Right atrium auricular region (tissue), 2 donors: ENCODE measurements around the gene PRDM12. TPM values are rescaled to one million over a fixed set of nuclear protein-coding genes. Genes with fewer than 3 reads are reported as not detected.

Experiments used
- DNase-seq: peaks from one replicate; pipeline ENCODE4 v3.0.0-alpha.2; 2019; ENCODE audit warnings: low spot score
- H3K27ac ChIP-seq, 2 donors: fragments of 200-600 bp; sonication (generic); 1 replicate in 1 of 2; 2 replicates in 1 of 2; pipeline ENCODE4 v1.5.1; 2016 to 2019
- H3K27me3 ChIP-seq, 2 donors: fragments of 200-600 bp; sonication (generic); one replicate each; pipeline versions ENCODE4 v1.5.1 to v1.6.0; 2017 to 2019
- H3K36me3 ChIP-seq: fragments of 200-600 bp; sonication (generic); one replicate; pipeline ENCODE4 v1.5.1; 2016
- H3K4me1 ChIP-seq, 2 donors: fragments of 200-600 bp; sonication (generic); one replicate each; pipeline versions ENCODE4 v1.5.1 to v1.6.0; 2017 to 2019
- H3K4me3 ChIP-seq, 2 donors: fragments of 200-600 bp; sonication (generic); 1 replicate in 1 of 2; 2 replicates in 1 of 2; pipeline ENCODE4 v1.5.1; 2017 to 2019; ENCODE audit warnings: mild to moderate bottlenecking in 1 of 2, moderate library complexity in 1 of 2
- H3K9me3 ChIP-seq, 2 donors: fragments of 200-600 bp; sonication (generic); one replicate each; pipeline ENCODE4 v1.5.1; 2019
- total RNA-seq, 2 donors: library from RNA; depleted of rRNA; stranded (reverse); fragments of >200 nt; gene quantifications; one replicate each; pipeline ENCODE4 v1.1.0, GENCODE V29; 2016
- TF ChIP-seq, protein P1 (sequence below), 2 donors: fragments of 200-600 bp; sonication (generic); IDR thresholded peaks; one replicate each; pipeline ENCODE4 v1.5.1; 2019; ENCODE audit warnings: antibody characterized with exemption in 2 of 2

PRDM12 gene
- total RNA-seq, 2 donors from 2014 or later: not detected

DNA sequence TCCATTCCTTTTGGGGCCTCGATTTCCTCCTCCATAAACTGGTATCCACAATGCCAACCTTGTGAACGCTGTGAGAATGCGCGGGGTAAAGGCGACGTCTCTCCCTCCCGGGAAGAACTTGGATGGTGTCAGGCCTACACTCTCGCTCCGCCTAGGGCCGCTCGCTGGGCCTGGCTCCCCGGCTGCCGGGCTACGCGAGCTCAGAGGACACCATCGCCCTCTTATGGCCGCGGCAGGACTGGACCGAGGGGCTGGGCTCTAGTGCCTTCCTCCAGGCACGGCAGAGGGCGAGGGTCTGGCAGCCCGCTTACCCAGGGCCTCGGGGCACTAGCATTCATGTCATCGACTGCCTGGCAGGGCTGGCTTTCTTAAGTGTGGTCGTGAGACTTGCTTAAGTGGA, 27.9 kb downstream of the PRDM12 start:
- peaks cover 11% of the 10 kb centered on the region for H3K36me3 ChIP-seq
- no peak overlapping the region for H3K27ac ChIP-seq
- no peaks in the 10 kb centered on the region for H3K27me3 ChIP-seq
- no peak overlapping the region for H3K4me3 ChIP-seq
- no peaks in the 10 kb centered on the region for H3K9me3 ChIP-seq
- no peak for DNase-seq
- TF ChIP-seq, protein P1, sequence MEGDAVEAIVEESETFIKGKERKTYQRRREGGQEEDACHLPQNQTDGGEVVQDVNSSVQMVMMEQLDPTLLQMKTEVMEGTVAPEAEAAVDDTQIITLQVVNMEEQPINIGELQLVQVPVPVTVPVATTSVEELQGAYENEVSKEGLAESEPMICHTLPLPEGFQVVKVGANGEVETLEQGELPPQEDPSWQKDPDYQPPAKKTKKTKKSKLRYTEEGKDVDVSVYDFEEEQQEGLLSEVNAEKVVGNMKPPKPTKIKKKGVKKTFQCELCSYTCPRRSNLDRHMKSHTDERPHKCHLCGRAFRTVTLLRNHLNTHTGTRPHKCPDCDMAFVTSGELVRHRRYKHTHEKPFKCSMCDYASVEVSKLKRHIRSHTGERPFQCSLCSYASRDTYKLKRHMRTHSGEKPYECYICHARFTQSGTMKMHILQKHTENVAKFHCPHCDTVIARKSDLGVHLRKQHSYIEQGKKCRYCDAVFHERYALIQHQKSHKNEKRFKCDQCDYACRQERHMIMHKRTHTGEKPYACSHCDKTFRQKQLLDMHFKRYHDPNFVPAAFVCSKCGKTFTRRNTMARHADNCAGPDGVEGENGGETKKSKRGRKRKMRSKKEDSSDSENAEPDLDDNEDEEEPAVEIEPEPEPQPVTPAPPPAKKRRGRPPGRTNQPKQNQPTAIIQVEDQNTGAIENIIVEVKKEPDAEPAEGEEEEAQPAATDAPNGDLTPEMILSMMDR (IDR thresholded peaks at IDR 0.05): peak in 1 of 2 donors; percentile 42
- H3K4me1 ChIP-seq: peaks cover 0 to 24% of the 10 kb centered on the region in 2 donors

GRCh38 chr9:130693101-130693425, 28.7 kb downstream of the PRDM12 start:
- H3K36me3 ChIP-seq: peaks cover 17% of the 10 kb centered on the region
- H3K9me3 ChIP-seq: no peaks in the 10 kb centered on the region
- no peaks in the 10 kb centered on the region for H3K27me3 ChIP-seq
- H3K27ac ChIP-seq: peak overlapping the region; percentile 41 to 57
- peaks cover 0 to 24% of the 10 kb centered on the region in 2 donors for H3K4me1 ChIP-seq
- no peak for DNase-seq
- TF ChIP-seq, protein P1 (IDR thresholded peaks at IDR 0.05): no peak
- peak overlapping the region; percentile 53 to 70 for H3K4me3 ChIP-seq

GRCh38 chr9:130693426-130694191, 29.2 kb downstream of the PRDM12 start, which contains the start of gene EXOSC2:
Gene EXOSC2, plus strand, starts transcription at chr9:130693780. Its CDS starts 12 bp downstream, at chr9:130693792.
- Histone ChIP-seq H3K4me1 (peaks cover 0 to 24% of the 10 kb centered on the region in 2 donors), H3K36me3 (peaks cover 23% of the 10 kb centered on the region), H3K27me3 (no peaks in the 10 kb centered on the region), H3K9me3 (no peaks in the 10 kb centered on the region), H3K4me3 (peak within 1 kb of the TSS; percentile 53 to 70), H3K27ac (peak within 1 kb of the TSS; percentile 57 to 69)
- peak; percentile 99 for DNase-seq
- TF ChIP-seq, protein P1 (IDR thresholded peaks at IDR 0.05): no peak

GRCh38 chr9:130694205-130694604, 29.8 kb downstream of the PRDM12 start:
- peak overlapping the region; percentile 53 to 70 for H3K4me3 ChIP-seq
- H3K4me1 ChIP-seq: peaks cover 0 to 24% of the 10 kb centered on the region in 2 donors
- peaks cover 29% of the 10 kb centered on the region for H3K36me3 ChIP-seq
- no peaks in the 10 kb centered on the region for H3K27me3 ChIP-seq
- TF ChIP-seq, protein P1 (IDR thresholded peaks at IDR 0.05): no peak
- H3K27ac ChIP-seq: peak overlapping the region in 1 of 2 donors; percentile 69
- no peaks in the 10 kb centered on the region for H3K9me3 ChIP-seq
- no peak for DNase-seq

- Histone ChIP-seq H3K27me3 (no peaks in the 10 kb centered on the region), H3K9me3 (no peaks in the 10 kb centered on the region), H3K36me3 (peaks cover 42% of the 10 kb centered on the region), H3K4me3 (no peak overlapping the region), H3K4me1 (peaks cover 0 to 31% of the 10 kb centered on the region in 2 donors), H3K27ac (no peak overlapping the region)
- no peak for DNase-seq
- TF ChIP-seq, protein P1 (IDR thresholded peaks at IDR 0.05): no peak
Observed at GRCh38 chr9:130696139-130696650, 31.8 kb downstream of the PRDM12 start.
